Measurements from ENCODE around the gene TNFAIP8L1.

The TNFAIP8L1 gene

DNA sequence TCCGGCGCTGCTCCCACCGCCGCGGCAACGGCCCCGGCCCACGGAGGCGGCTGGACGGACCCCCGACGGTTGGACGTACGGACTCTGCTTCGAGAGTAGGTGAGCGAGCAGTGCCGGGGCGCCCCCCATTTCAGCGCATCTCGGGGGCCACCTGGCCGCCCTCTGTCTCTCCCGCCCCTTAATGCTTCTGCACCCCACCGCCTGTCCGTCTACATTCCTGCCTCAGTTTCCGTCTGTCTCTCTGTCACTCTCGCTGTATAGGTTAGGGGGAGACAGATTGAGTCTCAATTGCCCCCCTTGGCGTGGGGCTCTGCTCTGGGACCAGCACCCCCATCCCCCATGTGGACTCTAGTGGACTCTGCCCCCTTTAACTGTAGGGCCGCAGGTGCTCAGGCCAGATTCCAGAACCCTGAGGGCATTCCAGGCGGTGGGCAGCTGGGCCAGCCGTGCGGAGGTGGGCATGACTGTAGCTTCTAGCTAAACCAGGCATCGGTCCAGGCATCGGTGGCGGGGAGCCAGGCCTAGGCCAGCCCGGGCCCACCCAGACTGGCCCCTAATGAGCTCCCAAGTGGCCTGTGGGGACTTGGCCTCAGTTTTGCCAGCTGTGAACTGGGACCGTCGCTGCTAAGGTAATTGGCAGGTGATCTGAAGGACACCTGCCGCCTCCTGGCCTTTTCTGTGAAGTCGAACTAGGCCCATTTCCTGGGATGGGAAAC is 373 bp downstream of the TNFAIP8L1 start:
- H3K36me3 ChIP-seq (replicated peaks), result no peaks in the 10 kb centered on the region
- TF ChIP-seq, protein P1, sequence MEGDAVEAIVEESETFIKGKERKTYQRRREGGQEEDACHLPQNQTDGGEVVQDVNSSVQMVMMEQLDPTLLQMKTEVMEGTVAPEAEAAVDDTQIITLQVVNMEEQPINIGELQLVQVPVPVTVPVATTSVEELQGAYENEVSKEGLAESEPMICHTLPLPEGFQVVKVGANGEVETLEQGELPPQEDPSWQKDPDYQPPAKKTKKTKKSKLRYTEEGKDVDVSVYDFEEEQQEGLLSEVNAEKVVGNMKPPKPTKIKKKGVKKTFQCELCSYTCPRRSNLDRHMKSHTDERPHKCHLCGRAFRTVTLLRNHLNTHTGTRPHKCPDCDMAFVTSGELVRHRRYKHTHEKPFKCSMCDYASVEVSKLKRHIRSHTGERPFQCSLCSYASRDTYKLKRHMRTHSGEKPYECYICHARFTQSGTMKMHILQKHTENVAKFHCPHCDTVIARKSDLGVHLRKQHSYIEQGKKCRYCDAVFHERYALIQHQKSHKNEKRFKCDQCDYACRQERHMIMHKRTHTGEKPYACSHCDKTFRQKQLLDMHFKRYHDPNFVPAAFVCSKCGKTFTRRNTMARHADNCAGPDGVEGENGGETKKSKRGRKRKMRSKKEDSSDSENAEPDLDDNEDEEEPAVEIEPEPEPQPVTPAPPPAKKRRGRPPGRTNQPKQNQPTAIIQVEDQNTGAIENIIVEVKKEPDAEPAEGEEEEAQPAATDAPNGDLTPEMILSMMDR (IDR thresholded peaks at IDR 0.05; ENCODE audit: low read depth, low read length, missing control alignments), result no peak
- H3K27me3 ChIP-seq (replicated peaks), result no peaks in the 10 kb centered on the region
- DNase-seq, result no peak
- peak overlapping the region; percentile 85 for H3K4me3 ChIP-seq (ENCODE audit: low read depth, low read length)
- in situ Hi-C loops (cut with HindIII; ENCODE audit: low pct_ligation_motif_present, low sequenced_read_pairs), result no loop called here
- peak overlapping the region; percentile 33 for H3K27ac ChIP-seq

DNA sequence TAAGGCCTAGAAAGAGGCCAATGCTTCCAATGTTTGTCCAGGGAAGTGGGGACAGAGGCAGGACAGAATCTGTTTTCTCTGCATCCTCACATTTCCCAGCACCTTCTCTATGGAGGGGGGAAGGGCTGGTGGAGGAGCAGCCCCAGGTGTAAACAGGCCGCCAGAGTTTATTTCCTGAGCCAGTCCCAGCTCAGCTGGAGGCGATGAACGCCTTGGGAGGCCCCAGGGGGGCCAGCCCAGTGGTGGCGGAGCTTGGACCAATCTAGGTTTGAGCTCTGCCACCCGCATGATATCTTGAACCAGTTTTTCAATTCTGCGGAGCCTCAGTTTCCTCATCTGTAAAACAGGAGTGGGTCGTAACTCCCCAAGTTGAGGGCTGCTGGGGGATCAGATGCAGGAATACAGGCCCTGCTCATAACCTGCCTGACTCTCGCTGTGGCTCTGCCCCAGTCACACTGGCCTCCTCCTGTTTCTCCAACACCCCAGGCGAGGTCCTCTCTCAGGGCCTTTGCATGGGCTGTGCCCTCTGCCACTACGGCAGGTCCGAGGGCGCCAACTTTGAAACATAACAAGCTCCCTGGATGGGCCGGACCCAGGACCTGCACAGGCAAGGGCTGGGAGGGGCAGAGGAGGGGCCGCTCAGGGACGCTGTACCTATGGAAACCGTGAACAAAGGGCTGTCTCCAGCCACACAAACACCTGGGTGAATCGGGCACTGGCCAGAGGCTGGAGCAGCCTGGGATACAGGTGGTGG is 1.1 kb downstream of the TNFAIP8L1 start:
- Histone ChIP-seq H3K27me3 (replicated peaks) (no peaks in the 10 kb centered on the region), H3K36me3 (replicated peaks) (no peaks in the 10 kb centered on the region), H3K27ac (no peak overlapping the region), H3K4me3 (ENCODE audit: low read depth, low read length) (peak overlapping the region; percentile 85)
- TF ChIP-seq, protein P1 (IDR thresholded peaks at IDR 0.05; ENCODE audit: low read depth, low read length, missing control alignments), result no peak
- in situ Hi-C loops (cut with HindIII; ENCODE audit: low pct_ligation_motif_present, low sequenced_read_pairs), result no loop called here
- DNase-seq, result no peak

DNA sequence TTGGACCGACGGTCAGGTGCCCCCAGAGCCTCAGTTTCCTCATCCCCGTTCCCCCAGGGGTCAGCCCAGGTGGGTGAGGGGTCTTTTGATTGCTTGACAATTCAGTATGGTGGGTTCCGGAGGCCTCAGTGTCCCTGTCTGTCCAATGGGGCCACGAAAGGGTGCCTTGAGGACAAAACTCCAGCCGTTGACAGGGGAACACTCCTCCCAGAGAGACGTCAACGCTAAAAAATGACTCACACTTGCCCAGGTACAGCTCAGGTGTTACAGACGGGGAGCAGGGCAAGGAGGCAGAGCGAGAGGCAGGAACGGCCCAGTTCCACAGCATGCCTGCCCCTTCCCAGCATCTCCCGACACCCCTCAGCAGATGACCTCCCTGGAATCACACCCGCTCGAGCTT is 1.8 kb downstream of the TNFAIP8L1 start:
- TF ChIP-seq, protein P1 (IDR thresholded peaks at IDR 0.05; ENCODE audit: low read depth, low read length, missing control alignments), result no peak
- Histone ChIP-seq H3K36me3 (replicated peaks) (peaks cover 3% of the 10 kb centered on the region), H3K27me3 (replicated peaks) (no peaks in the 10 kb centered on the region), H3K27ac (no peak overlapping the region), H3K4me3 (ENCODE audit: low read depth, low read length) (no peak overlapping the region)
- in situ Hi-C loops (cut with HindIII; ENCODE audit: low pct_ligation_motif_present, low sequenced_read_pairs), result no loop called here
- DNase-seq, result no peak

DNA sequence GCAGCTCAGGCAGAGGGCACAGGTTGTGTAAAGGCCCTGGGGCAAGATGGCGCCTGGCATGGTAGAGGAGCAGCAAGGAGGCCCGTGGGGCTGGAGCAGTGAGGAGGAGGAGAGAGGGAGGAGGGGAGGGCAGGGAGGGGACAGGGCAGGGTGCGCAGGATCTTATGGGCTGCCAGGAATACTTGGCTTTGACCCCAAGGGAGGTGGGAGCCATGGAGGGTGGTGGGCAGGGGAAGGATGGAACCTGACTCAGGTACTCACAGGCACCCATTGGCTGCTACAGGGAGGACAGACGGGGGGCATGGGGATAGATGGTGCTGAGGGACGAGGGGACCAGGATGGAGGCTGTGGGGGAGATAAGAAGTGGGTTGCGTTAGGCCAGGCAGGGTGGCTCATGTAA is 3.3 kb downstream of the TNFAIP8L1 start:
- TF ChIP-seq, protein P1 (IDR thresholded peaks at IDR 0.05; ENCODE audit: low read depth, low read length, missing control alignments), result no peak
- Histone ChIP-seq H3K4me3 (ENCODE audit: low read depth, low read length) (no peak overlapping the region), H3K27me3 (replicated peaks) (no peaks in the 10 kb centered on the region), H3K36me3 (replicated peaks) (peaks cover 3% of the 10 kb centered on the region), H3K27ac (no peak overlapping the region)
- in situ Hi-C loops (cut with HindIII; ENCODE audit: low pct_ligation_motif_present, low sequenced_read_pairs), result no loop called here
- DNase-seq, result no peak

- Histone ChIP-seq H3K27me3 (replicated peaks) (no peaks in the 10 kb centered on the region), H3K4me3 (ENCODE audit: low read depth, low read length) (no peak overlapping the region), H3K36me3 (replicated peaks) (peaks cover 6% of the 10 kb centered on the region), H3K27ac (no peak overlapping the region)
- in situ Hi-C loops (cut with HindIII; ENCODE audit: low pct_ligation_motif_present, low sequenced_read_pairs), result no loop called here
- TF ChIP-seq, protein P1 (IDR thresholded peaks at IDR 0.05; ENCODE audit: low read depth, low read length, missing control alignments), result no peak
- DNase-seq, result no peak
These were observed 6.4 kb downstream of the TNFAIP8L1 start for GRCh38 chr19:4645718-4646117.

Data from brain microvascular endothelial cell (primary cell).